ENCODE results near the gene SLC25A25.

The SLC25A25 gene

DNA sequence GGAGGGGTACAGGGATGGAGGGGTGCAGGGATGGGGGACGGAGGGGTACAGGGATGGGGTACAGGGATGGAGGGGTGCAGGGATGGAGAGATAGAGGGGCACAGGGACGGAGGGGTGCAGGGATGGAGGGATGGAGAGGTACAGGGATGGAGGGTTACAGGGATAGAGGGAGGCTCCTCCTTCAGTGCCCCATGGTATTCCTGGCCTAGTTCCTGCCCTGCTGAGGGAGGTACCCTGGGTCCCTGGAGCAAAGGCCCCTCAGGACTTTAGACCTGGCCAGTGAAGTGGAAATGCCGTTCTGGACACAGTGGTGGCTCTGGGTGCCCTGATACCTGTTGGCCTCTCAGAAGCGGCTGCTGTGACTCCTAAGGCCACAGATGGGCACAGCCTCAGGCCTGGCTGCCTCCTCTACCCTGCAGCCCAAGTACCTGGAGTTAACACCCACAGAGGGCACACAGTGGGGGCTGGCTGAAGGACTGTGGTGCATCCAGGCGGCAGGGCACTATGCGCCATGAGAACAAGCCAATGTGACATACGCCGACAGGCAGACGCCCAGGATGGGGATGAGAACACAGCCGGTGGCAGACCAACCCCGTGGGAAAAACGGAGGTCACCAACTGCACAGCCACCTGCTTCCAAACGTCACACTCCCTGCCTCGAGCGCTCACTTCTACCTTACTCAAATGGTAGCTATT lies 51.1 kb downstream of the SLC25A25 start:
- Histone ChIP-seq H3K9ac (no peak overlapping the region), H3K27ac (no peak overlapping the region), H2AFZ (no peak overlapping the region), H3K4me3 (ENCODE audit: low read depth, low read length) (no peak overlapping the region), H3K36me3 (ENCODE audit: control insufficient read depth, insufficient read depth, low read length) (no peaks in the 10 kb centered on the region), H3K9me3 (ENCODE audit: control insufficient read depth, low read length) (no peaks in the 10 kb centered on the region), H3K4me2 (ENCODE audit: low read length) (no peak overlapping the region), H3K4me1 (no peaks in the 10 kb centered on the region), H3K79me2 (no peaks in the 10 kb centered on the region), H3K27me3 (ENCODE audit: control insufficient read depth, insufficient read depth, low read length) (no peaks in the 10 kb centered on the region)
- no peak for TF ChIP-seq CTCF (IDR thresholded peaks at IDR 0.05)

- no peaks in the 10 kb centered on the region for H3K9me3 ChIP-seq (ENCODE audit: control insufficient read depth, low read length)
- no peak for TF ChIP-seq CTCF (IDR thresholded peaks at IDR 0.05)
- no peak overlapping the region for H3K27ac ChIP-seq
- no peak overlapping the region for H3K4me3 ChIP-seq (ENCODE audit: low read depth, low read length)
- no peak overlapping the region for H3K9ac ChIP-seq
- no peaks in the 10 kb centered on the region for H3K79me2 ChIP-seq
- no peaks in the 10 kb centered on the region for H3K27me3 ChIP-seq (ENCODE audit: control insufficient read depth, insufficient read depth, low read length)
- no peak overlapping the region for H3K4me2 ChIP-seq (ENCODE audit: low read length)
- no peaks in the 10 kb centered on the region for H3K36me3 ChIP-seq (ENCODE audit: control insufficient read depth, insufficient read depth, low read length)
- no peak overlapping the region for H2AFZ ChIP-seq
- H3K4me1 ChIP-seq = no peaks in the 10 kb centered on the region
Measured at GRCh38 chr9:128120061-128120740, 52.2 kb downstream of the SLC25A25 start.

DNA sequence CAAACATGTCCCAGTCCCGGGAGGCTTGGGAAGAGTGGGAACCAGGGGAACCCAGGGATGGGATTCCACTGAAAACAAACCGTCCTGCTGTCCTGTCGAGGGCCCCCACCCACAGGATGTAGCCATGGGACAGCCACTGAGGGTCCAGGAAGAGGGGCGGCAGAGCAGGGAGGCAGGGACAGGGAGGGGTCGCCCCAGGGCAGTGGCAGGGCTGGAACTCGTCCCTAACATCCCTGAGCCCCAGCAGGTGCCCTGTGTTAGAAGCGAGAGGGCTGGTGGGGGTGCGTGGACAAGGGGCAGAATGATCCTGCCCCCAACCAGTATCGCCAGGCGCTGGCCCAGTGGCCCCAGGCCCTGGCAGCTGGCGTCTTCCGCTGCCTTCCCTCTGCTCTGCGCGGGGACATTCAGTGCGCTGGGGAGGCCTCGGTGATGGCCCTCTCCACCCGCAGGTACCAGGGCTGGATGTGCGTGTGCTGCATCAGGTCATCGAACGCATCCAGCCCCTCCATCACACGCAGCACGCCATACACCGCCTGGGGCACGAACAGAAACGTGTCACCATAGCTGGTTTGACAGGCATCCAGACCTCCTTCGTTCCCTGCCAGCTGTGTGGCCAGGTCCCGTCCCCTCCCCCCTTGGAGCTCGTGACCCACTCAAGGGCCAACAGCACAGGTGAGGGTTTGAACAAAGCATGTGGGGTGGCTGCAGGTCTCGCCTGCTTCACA lies 52.9 kb downstream of the SLC25A25 start:
- Histone ChIP-seq H3K79me2 (no peaks in the 10 kb centered on the region), H3K27ac (no peak overlapping the region), H3K9me3 (ENCODE audit: control insufficient read depth, low read length) (no peaks in the 10 kb centered on the region), H3K4me2 (ENCODE audit: low read length) (no peak overlapping the region), H3K4me3 (ENCODE audit: low read depth, low read length) (no peak overlapping the region), H3K4me1 (no peaks in the 10 kb centered on the region), H3K36me3 (ENCODE audit: control insufficient read depth, insufficient read depth, low read length) (no peaks in the 10 kb centered on the region), H3K27me3 (ENCODE audit: control insufficient read depth, insufficient read depth, low read length) (no peaks in the 10 kb centered on the region), H3K9ac (no peak overlapping the region), H2AFZ (no peak overlapping the region)
- TF ChIP-seq CTCF (IDR thresholded peaks at IDR 0.05) = no peak

- no peaks in the 10 kb centered on the region for H3K79me2 ChIP-seq
- H3K27me3 ChIP-seq (ENCODE audit: control insufficient read depth, insufficient read depth, low read length) = no peaks in the 10 kb centered on the region
- no peak overlapping the region for H3K4me3 ChIP-seq (ENCODE audit: low read depth, low read length)
- H2AFZ ChIP-seq = no peak overlapping the region
- no peak for TF ChIP-seq CTCF (IDR thresholded peaks at IDR 0.05)
- H3K36me3 ChIP-seq (ENCODE audit: control insufficient read depth, insufficient read depth, low read length) = no peaks in the 10 kb centered on the region
- H3K4me2 ChIP-seq (ENCODE audit: low read length) = no peak overlapping the region
- no peaks in the 10 kb centered on the region for H3K4me1 ChIP-seq
- H3K27ac ChIP-seq = no peak overlapping the region
- no peaks in the 10 kb centered on the region for H3K9me3 ChIP-seq (ENCODE audit: control insufficient read depth, low read length)
- no peak overlapping the region for H3K9ac ChIP-seq
Measured at GRCh38 chr9:128121466-128121810, 53.4 kb downstream of the SLC25A25 start.
